Activated CD8-positive, alpha-beta memory T cell treated with anti-CD3 and anti-CD28 coated beads, Interleukin-2, amount 50 U/mL, for 24 hours (primary cell): ENCODE data around the gene MOB1A.
"Not testable (repeated sequence)": the region's sequence is repeated elsewhere in the genome, so short reads cannot be mapped to it uniquely, and the experiment has no call there.

Source experiments
- DNase-seq: peaks from one replicate; pipeline ENCODE4 v3.0.0-alpha.2; 2020; ENCODE audit errors: extremely low read depth

MOB1A gene

DNA sequence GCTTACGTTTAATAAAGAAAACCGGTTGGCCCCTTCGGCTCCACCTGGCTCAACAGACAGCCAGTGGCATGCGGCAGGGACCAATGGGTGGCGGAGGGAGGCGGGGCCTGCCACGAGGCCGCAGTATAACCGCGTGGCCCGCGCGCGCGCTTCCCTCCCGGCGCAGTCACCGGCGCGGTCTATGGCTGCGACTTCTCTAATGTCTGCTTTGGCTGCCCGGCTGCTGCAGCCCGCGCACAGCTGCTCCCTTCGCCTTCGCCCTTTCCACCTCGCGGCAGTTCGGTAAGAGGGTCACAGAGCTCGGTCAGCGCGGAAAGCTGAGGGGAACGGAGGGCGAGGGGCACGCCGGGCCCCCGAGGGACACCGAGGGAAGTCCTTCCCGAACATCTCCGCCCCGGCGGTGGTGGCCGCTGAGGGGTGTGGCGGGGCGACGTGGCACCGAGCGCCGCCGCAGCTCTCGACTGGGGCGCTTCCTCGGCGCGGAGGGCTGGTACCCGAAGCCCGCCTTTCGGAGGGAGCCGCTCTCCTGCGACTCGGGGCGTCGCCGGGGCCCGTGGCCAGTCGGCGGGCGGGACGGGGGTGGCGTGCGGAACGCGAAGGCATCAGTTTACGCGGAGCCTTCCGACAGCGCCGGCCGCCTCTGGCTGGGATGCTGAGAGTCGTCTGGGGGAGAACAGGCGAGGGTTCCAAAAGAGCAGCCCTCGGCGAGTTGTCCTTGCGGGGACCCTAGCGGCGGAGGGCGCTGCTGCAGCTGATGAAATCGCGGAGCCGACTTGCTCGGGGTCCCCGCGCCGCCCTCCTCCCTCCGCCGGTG is 20.0 kb upstream of the MOB1A start, which contains the start of gene MTHFD2:
TSS of gene MTHFD2 (plus strand) at position 155 of the 814 bp plus-strand sequence. CDS start at position 182, 27 bp downstream.
- DNase-seq = peak; percentile 81

DNA sequence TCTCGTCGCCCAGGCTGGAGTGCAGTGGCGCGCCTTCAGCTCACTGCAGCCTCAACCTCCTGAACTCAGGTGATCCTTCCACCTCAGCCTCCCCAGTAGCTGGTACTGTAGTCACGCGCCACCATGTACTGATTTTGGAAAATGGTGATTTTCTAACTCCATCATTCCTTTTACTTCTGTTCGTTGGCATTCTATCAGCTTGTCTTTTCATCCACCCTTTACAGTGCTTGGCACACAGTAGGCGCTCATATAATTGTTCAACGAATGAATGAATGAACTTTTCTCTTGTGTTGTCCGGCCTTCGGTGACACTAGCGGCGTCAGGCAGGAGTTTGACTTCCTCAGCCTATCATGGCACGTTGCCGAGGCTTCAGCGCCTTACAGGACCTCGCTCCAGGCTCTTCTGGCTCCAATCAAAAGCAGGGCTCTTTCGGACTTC is 19.4 kb upstream of the MOB1A start:
- DNase-seq = no peak

DNA sequence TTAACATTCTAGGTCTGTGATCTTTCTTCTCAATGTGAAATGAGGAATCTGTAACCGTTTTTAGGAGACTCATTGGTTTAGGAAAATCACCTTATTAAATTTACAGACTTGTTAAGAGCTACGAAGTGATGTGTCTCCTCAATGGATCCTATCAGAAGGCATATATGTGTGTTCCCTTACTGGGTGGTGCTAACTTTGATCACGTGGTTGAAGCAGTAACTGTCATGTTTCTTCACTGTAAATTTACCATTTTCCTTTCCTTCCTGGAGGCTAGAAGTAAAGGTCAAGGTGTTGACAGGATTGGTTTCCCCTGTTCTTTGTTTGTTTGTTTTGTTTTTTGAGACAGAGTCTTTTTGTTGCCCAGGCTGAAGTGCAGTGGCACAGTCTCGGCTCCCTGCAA is 18.4 kb upstream of the MOB1A start:
- DNase-seq = no peak

DNA sequence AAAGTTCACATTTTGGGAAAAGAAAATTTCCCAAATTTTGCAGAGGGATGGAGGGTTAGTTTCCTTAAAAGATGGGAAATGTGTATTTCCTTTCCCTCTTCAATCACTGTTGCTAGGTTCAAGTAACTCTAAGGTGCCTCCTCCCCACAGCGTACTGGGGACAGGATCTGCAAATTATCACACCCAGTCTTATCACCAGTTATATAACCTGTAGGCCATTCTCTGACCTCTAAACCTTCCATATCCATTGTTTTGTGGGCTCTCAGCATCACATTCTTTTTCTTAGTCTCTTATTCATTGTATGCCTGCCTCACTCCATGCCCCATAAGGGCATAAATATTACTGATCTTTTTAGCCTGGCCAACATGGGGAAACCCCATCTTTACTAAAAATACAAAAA is 16.1 kb upstream of the MOB1A start:
- no peak for DNase-seq

DNA sequence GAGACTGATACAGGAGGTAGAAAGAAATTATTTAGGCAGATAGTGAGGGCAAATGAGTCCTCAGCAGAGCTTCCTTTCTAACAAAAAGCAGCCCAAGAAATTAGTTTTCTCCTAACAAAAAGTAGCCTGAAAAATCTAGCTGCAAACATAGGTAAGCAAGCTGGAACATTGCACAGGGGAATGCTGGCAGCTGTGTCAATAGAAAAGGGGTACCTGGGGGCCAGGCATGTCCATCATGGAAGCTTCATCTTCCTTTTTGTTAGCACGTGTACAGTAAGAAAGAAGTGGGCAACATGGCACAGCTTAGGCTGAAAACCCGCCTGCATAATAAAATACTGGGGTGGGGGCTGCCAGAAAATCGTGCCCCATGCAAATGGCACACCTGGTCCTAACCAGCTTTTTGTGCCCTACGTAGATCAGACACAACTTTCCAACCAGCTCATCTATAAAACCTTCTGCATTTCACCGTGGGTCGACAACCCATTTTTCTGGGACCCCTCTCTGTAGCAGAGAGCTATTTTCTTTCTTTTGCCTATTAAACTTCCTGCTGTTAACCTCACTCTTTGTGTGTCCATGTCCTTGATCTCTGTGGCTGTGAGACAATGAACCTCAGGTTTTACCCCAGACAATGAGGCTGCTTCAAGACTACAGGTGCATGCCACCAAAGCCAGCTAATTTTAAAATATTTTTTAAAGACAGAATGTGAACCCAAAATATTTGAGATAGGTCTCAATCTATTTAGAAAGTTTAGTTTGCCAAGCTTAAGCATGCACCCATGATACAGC is 13.1 kb upstream of the MOB1A start:
- DNase-seq = no peak

DNA sequence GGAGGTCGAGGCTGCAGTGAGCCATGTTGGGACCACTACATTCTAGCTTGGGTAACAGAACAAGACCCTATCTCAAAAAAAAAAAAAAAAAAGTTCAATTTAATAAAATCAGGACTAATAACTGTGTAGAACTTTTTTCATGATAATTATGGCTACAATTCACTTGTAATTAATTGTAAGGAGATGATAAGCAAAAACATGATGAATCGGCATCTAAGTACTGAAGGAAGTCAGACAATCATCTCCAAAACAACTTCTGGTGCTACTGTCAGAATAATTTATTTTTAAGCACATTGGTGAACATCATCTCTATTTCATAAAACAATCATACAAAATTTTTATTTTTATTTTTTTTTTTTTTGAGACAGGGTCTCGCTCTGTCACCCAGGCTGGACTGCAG is 10.0 kb upstream of the MOB1A start:
- no peak for DNase-seq

DNA sequence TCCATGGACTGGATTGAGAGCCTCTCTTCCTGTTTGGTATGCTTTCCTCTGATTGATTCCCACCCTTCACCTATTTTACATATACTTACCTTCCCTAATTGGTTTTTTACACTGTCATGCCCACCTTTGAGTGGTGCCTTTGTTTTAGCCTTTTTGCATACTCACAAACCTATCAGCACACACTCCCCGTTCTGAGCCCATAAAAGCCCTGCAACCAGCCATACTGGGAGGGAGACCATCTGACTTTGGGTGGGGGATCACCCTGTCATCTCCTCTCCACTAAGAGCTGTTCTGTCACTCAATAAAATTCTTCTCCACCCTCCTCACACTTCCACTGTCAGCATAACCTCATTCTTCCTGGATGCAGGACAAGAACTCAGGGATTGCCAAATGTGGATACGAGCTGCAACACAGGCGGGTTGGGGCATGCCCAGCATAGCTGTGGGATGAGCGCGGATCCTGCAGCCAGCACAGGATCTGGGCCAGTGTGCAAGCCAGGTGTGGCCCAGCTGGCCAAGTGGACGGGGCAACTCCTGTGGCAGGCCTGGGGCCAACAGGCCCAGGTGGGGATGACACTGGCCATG is 9.4 kb upstream of the MOB1A start:
- DNase-seq = no peak

DNA sequence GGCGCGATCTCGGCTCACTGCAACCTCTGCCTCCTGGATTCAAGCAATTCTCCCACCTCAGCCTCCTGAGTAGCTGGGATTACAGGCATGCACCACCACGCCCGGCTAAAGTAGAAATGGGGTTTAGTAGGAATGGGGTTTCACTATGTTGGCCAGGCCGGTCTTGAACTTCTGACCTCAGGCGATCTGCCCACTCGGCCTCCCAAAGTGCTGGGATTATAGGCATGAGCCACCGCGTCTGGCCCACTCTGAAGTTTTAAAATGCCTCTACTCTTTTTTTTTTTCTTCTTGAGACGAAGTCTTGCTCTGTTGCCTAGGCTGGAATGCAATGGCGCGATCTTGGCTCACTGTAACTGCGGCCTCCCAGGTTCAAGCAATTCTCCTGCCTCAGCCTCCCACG is 8.0 kb upstream of the MOB1A start:
- DNase-seq = not testable (repeated sequence)

DNA sequence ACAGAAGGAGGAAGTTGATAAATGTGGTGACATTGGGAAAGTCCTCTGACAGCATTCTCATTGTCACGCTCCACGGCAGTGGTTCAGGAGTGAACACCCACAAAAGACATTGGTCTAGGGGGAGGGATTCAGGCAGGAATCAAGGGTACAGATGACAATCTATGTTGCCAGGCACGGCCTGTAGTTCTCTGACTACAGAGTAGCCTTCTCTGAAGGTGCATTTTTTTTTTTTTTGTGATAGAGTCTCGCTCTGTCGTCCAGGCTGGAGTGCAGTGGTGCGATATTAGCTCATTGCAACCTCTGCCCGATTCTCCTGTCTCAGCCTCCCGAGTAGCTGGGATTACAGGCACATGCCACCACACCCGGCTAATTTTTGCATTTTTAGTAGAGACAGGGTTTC is 7.4 kb upstream of the MOB1A start:
- DNase-seq = no peak

DNA sequence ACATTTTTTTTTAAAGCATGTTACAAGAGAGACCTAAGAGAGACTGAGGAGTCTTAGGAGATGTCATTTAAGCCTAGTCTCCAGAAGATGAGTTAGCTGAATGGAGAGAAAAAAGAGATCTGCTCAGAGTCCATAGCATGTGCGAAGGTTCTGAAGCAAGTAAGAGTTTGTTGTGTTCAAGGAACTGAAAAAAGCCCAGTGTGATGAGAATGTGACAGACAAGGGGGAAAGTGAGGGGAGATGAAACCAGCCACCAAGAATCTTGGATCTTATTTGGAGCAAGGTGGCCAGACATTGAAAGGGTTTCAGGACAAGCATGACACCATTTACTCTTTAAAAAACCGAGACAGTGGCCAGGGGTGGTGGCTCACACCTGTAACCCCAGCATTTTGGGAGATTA is 5.2 kb upstream of the MOB1A start:
- no peak for DNase-seq

DNA sequence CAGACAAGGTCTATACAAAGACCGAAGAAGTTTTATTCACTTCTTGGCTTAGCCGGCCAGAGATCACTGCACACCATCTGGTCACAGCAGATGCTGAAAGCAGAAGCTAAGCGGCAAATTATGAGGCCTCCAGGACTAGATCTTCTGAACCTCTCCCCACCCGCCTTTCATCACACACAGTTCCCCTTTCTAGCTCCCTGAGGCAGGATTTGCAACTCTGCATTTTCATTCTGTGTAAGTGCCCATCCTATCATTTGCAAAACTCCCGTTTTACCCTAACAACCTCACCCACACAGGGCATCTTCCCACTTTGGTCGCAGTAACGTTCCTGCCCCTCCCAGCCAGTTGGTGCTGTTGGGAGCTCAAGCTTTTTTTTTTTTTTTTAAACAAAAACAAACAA is 3.1 kb upstream of the MOB1A start:
- DNase-seq = no peak

DNA sequence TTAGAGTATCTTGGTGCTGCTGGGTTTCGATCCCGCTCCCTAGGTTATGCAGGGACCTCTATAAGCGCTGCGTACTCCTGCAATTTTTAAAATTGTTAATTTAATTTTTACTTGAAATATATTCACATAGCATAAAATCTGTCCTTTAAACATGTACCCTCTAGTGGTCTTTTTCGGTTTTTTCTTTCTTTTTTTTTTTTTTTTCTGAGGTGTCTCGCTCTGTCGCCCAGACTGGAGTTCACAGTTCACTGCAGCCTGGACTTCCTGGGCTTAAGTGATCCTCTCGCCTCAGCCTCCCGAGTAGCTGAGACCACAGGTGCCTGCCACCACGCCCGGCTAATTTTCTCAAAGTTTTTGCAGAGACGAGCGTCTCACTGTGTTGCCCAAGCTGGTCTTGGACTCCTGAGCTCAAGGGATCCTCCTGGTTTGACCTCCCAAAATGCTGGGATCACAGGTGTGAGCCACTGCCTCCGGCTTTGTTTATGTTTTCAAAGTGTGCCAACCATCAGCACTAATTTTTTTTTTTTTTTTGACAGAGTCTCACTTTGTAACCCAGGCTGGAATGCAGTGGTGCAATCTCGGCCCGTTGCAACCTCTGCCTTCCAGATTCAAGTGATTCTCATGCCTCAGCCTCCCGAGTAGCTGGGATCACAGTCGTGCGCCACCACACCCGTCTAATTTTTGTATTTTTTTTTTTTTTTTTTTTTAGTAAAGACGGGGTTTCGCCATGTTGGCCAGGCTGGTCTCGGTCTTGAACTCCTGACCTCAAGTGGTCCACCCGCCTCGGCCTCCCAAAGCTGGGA is 585 bp upstream of the MOB1A start:
- DNase-seq = no peak

DNA sequence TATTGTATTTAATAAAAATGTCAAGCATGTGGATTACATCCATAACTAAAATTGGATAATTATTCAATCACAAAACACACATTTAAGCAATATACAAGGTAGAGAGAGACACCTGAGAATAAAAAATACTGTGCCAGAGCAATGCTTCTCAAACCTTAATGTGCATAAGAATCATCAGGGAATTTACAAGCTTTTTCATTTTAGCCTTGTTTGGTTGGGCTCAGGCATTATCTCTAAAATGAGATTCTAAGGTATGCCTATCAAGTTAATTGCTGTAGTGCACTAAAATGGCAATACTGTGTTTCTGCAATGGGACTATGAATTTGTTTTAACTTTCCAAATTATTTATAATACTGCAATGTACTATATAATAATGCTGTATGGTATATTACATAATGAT is 983 bp downstream of the MOB1A start:
- DNase-seq = no peak

DNA sequence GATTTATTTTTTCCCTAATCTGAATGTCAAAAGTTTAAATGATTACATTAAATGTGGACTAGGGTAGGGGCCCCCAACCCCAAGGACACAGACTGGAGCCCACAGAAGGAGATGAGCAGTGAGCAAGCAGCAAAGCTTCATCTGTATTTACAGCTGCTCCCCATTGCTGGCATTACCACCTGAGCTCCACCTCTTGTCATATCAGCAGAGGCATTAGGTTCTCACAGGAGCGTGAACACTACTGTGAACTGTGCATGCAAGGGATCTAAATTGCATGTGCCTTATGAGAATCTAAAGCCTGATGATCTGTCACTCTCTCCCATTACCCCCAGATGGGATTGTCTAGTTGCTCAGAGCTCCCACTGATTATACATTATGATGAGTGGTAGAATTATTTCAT is 3.8 kb downstream of the MOB1A start:
- DNase-seq = no peak

DNA sequence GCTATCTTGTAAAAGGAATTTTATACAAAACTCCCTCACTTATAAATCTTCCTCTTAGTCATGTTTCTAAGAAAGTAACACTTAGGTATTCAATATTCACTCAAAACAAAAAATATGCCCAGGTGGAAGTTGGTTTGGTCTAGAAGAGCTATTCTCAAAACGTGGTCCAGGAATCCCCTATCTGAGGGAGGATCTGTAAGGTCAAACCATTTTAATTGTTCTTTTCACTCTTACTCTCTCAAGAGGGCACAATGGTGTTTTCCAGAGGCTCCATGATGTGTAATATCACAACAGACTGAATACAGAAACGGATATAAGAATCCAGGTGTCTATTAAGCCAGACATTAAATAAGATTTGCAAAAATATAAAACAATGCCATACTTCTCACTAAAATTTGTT is 9.9 kb downstream of the MOB1A start:
- no peak for DNase-seq

DNA sequence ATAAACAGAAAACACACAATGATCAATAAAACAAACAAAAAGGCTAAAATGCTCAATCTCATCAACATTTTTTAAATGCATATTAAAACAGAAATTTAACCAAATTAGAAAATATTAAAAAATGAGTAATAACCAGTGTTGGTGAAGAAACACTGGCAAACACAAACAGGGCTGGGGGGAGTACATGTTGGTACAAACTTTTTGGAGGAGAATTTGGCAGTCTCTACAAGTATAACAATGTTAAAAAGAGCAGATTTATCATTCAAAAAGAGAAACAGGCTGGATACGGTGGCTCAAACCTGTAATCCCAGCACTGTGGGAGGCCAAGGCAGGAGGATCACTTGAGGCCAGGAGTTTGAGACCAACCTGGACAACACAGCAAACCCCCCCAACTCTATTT is 13.9 kb downstream of the MOB1A start:
- no peak for DNase-seq

DNA sequence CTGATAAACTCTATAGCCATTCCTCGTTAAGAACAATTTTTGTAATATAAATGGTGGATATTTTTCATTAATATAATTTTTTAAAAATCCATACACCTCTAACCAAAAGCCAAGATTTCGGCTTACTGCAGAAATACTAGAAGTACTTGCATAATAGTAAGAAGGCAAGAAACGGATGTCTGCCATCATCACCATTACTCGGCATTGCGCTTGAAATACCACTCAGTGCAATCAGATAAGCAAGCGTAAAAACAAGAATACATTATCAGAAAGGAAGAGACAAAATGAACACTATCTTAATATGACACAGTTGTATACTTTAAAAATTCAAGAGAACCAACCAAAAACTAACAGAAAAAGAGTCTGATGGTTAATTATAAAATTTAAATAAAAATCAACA is 15.7 kb downstream of the MOB1A start:
- no peak for DNase-seq

DNA sequence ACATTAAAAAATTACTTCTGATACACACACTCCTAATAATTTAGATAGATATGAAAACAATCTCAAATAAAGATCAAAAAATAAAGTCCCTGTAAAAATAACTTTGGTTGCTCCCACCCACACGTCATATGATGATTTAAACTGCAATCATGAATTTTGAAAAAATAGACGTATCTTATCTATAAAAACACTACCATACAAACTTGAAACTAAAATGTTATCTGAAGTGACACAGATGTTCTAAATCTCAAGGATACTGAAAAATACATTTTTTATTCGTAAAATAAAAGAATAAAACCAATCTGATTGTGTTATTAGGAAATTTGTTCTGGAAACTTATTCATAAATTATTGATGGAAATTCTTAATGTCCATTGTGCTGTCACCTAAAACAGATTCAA is 22.8 kb downstream of the MOB1A start:
- DNase-seq = no peak

DNA sequence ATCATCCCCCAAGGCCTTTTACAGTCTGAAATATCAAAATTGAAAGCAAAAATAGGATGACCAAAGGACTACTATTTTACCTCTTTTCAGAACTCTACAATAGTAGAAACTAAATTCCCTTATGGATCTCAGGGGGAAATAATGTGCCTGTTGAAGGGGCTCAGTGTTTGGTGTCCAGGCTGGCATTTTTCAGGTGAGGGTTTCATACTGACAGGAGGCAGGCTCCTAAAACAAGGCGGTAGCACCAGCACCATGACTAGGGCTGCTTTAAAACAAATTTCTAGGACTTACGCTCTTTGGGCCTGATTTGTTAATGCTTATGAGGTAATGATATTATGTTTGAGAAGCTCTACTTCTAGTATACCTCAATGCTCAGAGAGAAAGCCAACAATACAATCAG is 25.7 kb downstream of the MOB1A start:
- no peak for DNase-seq

DNA sequence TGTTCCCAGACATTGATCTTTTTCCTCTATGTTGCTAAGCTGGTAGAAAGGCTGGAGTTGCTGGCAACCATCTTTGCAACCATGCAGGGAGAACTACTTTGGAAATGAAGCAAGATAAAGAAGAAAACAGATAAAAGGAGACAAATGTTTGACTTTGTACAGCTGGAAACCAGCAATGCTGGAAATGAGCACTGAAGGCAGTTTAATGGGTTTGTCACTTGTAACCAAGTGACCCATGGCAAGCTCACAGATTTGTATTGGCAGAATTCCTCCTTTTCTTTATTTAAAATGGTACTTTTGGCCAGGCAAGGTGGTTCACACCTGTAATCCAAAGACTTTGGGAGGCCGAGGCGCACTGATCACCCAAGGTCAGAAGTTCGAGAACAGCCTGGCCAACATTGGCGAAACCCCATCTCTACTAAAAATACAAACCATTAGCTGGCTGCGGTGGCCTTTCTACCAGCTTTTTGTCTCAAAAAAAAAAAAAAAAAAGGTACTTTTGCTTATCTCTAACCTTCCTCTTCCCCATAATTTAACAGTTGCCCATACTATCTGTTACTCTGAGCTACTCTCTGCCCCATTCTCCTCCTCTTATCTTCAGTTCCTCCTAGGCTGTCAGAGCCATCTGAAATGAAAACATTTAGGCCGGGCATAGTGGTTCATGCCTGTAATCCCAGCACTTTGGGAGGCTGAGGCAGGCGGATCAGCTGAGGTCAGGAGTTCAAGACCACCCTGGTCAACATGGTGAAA is 28.9 kb downstream of the MOB1A start:
- DNase-seq = no peak

DNA sequence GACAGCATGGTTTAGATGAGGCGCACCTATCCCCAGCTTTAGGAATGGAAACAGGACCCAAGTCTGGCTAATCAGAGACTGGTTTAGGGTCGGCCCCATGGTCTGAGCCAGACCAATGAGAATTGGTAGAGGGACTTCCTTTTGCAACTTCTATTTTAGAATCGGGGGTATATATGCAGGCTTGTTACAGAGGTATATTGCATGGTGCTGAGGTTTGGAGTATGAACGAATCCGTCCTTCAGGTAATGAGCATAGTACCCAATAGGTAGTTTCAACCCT is 29.5 kb downstream of the MOB1A start:
- no peak for DNase-seq
